NCI-H774 (cell line): Measurements from ENCODE around the gene CC2D1A.

ENCODE experiments used
- DNase-seq: peaks from one replicate; lab custom pipeline; 2025; lab: John Stamatoyannopoulos, UW

Gene CC2D1A

DNA sequence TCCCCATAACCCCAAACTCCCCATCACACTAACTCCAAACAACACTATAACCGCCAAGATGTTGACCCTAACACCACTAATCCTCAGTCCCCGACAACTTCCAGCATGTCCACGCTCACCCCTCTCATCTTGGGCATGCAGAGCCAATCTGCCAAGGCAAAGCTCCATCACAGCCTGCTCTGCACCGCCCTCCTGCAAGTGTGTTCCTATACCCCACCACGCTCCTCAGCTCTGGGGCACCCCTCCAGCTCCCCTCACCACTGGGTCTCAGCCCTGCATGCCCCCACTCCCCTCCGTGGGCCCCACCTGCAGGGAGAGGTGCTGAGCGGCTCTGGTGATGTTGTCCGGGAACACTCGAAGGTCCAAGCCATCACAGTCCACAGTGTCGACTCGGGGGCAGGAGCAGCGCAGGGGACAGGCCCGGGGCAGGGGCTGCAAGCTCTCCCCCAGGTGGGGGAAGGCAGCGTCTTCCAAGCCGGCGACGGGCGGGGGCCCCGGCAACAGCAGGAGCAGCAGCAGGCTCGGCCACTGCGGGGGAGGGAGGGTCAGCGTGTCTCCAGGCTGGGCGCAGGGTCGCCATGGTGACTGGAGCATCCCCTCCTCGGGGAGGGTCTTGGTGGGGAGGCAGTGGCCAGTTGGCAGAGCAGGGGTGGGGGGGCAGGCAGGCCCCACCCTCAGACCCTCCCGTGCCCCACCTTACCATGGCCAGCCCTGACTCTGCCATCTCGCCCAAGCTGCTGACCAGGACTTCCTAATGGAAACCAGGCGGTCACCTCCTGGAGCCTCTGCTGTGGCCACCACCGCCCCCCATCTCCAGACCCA, 31.7 kb downstream of the CC2D1A start:
- DNase-seq: no peak

DNA sequence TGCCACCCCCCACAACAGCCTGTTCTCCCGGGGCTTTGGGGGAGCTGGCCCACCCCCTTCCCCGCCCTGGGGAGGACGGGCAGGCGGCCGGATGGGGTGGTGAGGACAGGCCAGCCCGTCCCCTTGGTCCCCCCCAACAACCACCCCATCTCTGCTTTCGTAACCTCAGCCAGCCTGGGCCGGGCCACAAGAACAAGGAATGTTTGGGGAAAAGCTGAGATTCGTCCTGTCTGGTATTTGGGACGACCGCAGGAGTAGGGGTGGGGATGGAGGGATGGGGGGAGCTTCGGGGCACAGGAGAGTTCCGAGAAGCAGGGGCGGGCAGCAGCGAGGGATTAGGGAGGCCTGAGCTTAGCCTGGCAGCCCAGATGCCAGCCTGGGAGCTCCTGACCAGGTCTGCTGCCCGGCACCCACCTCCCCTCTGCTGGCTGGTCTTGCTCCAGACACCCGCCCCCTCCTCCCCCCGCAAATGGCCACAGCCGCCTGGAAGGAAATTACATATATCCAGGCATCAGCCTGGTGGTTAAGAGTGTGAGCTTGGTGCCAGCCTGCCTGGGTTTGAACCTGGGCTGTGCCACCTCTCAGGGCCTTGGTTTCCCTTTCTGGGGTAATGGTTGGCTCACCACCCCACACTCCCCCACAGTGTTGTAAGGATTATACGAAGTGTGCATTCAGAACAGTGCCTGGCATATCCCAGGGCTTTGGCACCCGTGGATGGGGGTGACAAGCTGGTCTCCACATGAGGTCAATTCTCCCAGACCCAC, 32.5 kb downstream of the CC2D1A start, which contains the start of gene PODNL1:
Gene PODNL1 (minus strand): TSS at position 117 of the 764 bp plus-strand sequence. CDS start 236 bp downstream, outside the sequence.
- DNase-seq: no peak

DNA sequence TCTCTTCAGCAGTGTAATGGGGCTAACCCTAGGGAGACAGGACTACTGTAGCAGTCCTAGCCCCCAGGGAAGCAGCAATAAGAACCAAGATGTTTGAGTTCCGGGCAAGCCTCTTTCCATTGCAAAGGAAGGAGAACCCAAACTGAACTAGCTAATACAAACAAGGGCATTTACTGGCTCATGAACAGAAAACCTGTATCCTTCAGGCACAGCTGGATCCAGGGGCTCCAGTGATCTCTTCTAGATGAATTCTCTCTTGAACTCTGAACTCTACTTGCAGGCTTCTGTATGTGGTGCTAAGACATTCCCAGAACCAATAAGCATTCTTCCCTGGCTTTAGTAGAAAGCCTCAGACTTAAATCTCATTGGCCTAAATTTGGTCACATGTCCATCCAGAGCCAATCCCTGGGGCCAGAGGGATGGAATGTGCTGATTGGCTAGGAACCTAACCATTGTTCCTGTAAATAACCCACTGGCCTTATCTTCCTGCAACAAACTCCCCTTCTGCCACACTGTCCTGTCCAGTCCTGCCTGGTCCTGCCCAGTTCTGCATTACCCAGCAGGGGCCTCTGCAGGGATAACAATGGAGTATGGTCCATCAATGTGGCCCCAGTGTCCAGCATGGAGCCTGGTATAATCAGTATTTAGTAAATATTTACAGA, 36.2 kb downstream of the CC2D1A start:
- no peak for DNase-seq

DNA sequence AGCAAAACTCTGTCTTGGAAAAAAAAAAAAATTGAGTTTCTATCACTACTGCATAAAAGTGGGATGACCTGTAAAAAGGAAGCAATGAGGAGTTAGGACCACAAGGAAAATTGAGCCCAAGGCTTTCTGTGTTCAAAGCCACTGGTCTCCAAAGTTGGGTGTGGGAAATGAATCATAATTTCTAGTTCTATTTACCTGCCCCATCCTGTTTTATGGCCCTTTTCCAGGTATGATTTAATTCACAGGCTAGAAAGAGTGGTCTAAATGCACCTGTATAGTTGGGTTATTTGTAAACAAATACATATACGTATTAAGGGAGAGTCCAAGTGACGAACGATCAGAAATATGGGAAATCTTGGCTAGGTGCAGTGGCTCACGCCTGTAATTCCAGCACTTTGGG, 40.4 kb downstream of the CC2D1A start:
- no peak for DNase-seq

DNA sequence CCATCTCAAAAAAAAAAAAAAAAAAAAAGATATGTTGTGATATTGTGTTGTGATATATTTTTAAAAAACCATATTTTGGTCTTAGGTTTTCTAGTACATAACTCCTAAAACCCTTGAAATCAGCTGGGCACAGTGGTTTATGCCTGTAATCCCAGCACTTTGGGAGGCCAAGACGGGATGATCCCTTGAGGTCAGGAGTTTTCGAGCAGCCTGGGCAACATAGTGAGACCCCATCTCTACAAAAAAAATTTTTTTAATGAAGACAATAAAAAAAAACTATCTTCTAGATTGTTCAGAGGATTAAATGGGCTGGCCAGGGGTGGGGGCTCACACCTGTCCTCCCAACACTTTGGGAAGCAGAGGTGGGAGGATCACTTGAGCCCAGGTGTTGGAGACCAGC, 45.0 kb downstream of the CC2D1A start:
- no peak for DNase-seq

DNA sequence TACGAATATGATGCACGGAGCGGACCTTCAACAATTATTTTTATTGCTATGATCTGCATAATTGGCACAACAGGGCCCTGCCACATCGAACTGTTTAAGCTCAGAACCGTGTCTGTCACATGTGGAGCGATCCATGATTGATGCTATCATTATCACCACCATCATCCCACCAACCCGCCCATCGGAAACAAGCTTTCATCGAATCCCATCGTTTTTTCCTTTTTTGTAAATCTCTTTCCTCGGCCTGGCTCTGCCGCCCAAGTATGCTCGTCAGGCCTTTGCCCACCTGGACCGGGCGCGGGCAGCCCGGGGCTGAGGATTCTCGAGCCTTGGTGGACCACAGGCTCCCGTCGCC, 45.8 kb downstream of the CC2D1A start:
- no peak for DNase-seq

DNA sequence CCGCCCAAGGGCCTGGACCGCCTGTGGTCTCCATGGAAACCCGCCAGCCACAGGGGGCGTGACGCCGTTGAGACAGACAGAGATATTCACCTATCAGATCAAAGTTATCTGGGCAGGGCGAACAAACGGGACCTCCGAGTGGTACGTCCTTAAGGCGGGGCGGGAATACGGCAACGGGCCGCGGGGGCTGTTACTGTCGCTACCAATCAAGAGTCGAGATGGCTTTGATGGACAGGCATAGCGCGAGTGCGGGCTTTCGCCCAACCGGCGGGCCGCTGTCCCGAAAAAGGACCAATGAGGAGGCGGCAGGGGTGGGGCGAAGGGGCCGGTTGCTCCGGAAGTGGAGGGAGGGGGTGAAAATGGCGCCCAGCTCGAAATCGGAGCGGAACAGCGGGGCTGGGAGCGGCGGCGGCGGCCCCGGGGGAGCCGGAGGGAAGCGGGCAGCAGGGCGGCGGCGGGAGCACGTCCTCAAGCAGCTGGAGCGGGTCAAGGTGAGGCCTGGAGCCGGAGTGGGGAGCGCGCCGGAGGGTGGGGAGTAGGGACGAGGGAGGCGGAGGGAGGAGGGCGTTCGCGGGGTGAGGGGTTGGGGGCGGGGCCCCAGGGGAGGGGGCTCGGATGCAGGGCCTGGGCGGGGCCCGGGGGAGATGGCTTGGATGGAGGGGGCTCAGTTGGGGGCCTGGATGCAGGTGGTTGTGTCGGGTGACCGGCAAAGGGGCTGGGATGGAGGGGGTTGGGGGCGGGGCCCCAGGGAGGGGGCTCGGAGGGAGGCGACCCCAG, 46.3 kb downstream of the CC2D1A start, which contains the start of gene DCAF15:
Gene DCAF15 (plus strand): TSS at position 356 of the 777 bp plus-strand sequence. CDS start 4 bp downstream, at position 360.
- peak; percentile 99 for DNase-seq

DNA sequence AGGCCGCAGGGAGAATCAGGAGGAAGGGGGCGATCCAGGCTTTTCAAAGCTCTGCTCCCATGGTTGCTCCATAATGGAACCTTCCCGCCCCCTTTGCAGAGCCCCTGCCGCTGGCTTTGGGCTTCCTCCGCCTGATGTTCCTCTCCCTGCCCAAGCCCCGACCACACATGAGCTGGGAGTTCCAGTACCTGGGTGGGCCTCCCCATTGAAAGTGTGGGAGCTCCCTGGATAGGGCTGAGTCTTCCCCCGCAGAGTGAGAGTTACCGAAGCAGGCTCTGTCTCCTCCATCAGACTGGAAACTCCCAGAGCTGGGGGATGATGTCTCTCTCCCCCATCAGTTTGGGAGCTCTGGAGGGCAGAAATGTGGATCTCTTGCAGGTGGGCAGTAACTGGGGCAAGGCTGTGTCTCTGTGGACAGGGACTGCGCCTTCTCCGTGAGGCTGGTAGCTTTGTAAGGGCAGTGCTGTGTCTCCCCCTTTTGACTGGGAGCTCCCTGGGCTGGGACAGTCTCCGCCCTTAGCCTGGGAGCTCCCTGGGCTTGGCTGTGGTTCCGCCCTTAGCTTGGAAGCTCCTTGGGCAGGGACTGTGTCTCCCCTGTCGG, 47.0 kb downstream of the CC2D1A start:
- DNase-seq: no peak

DNA sequence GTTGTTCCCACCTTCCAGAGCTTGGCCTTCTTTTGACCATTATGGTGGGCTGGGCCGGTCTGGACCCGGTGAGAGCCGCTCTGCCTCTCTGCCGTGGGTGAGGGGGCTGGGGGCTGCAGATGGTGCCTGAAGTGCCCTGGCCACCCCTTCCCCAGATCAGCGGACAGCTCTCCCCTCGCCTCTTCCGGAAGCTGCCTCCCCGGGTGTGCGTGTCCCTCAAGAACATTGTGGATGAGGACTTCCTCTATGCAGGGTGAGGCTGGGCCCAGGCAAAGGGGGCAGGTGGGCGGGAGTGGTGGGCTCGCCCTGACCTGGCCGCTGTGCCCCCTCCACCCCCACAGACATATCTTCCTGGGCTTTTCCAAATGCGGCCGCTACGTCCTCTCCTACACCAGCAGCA, 48.2 kb downstream of the CC2D1A start:
- no peak for DNase-seq

DNA sequence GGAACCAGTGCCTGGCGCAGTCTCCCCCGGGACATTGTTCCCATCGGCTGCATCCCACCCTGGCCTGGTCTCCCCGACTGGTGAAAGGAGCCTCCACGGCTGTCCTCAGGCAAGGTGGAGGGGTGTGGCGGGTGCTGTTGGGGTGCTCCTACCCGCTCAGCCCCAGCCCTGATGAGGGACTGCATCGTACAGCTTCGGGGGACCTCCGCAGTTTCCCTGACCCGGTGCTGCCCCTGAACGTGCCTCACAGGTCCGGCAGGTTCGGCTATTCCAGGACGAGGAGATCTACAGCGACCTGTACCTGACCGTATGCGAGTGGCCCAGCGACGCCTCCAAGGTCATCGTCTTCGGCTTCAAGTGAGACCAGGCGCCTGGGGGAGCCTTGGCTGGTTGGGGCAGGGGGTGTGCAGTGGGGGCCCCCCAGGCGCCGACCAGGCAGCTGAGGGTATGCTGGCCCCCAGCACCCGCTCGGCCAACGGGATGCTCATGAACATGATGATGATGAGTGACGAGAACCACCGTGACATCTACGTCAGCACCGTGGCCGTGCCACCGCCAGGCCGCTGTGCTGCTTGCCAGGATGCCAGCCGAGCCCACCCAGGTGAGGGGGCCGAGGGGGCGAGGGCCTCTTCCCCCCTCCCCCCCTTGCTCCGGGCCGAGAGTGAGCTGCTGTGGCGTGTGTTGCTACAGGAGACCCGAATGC, 49.8 kb downstream of the CC2D1A start:
- DNase-seq: no peak

DNA sequence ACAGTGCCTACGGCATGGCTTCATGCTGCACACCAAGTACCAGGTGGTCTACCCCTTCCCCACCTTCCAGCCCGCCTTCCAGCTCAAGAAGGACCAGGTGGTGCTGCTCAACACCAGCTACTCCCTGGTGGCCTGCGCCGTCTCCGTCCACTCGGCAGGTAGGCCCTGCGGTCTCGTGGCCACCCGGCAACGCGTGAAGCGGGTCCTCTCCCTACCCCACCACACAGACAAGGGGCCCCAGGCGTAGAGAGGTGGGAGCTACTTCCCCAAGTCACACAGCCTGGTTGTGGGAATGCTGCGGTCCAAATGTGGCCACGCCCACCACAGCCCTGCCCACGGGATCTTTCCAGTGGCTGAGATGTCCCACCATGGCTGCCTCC, 50.4 kb downstream of the CC2D1A start:
- no peak for DNase-seq

DNA sequence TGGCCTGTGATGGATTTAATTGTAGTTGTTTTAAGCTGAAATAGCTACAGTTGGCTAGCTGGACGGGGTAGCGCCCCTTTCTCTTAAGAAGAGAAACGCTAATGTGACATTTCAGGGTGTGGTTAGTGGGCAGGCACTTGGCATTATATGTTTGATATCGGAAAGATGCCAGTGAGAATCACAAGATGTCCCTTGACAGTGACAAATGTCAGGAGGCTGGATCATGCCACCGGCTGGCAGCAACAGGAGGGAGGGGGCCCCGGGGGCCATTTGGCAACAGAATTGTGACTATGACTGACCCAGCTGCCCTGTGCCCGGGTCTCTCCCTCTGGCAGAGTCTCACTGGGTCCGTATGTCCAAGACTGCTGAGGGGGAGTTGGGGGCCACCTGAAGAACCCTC, 51.0 kb downstream of the CC2D1A start:
- no peak for DNase-seq

DNA sequence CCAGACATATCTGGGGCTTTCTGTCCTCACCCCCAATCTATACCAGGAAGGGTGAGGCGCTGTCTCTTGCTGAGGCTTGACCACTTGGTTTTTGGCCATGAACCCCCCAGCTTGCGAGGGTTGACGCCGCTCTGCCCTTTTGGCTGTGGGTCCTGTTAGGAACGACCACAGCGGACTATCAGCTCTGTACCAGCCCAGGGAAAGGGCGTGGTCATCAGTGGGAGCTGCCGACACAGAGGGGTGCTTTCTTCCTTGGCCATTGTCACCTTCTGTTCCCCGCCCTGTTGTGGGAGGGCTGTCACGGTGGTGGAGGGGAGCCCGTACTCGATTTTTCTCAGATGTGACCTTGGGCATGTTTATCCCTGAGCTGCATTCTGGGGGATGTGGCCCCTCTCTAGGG, 52.0 kb downstream of the CC2D1A start:
- DNase-seq: no peak

DNA sequence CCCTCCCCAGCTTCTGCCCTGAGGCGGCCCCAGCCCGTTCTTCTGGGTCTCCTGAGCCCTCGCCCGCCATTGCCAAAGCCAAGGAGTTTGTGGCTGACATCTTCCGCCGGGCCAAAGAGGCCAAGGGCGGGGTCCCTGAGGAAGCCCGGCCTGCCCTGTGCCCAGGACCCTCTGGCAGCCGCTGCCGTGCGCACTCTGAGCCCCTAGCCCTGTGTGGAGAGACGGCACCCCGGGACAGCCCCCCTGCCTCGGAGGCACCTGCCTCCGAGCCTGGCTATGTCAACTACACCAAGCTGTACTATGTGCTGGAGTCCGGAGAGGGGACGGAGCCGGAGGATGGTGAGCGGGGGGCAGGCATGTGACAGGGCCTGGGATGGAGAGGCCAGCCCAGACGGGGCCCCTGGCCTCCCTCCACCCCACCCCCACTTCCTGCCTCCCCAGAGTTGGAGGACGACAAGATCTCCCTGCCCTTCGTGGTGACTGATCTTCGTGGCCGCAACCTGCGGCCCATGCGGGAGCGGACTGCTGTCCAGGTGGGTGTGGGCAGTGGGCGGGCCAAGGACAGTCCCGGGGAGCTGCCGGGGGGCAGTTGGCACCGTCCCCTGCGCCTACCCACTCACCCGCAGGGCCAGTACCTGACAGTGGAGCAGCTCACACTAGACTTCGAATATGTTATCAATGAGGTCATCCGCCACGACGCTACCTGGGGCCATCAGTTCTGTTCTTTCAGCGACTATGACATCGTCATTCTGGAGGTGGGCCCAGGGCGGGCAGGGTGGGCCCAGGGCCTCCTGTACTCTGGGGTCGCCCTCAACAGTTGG, 53.4 kb downstream of the CC2D1A start:
- no peak for DNase-seq

DNA sequence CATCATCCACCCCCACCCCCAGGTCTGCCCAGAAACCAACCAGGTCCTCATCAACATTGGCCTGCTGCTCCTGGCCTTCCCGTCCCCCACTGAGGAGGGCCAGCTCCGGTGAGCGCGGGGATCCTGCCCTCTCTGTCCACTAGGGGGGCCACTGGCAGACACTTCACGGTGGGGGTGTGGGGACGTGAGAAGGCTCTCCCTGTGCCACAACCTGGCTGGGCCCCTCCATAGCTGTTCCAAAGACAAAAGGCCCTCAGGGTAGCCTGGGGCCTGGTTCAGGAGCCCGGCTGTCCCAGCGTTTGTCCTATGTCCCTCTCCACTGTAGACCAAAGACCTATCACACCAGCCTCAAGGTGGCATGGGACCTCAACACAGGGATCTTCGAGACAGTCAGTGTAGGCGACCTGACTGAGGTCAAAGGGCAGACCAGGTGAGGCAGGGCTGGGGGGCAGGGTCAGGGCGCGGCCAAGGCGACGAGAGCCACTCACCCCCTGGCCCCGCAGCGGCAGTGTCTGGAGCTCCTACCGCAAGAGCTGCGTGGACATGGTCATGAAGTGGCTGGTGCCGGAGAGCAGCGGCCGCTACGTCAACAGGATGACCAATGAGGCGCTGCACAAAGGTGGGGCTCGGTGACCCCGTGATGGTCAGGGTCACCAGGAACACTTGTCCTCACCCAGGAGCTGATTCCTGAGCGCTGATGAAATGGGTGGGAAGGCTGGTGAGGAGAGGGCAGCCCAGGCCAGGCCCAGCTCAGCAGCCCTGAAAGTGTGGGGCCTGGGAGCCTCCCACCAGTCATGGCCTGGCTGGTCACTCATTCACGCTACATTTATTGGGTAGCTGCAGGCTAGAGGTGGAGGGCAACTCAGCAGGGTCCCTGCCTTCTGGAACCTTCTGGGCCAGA, 54.2 kb downstream of the CC2D1A start:
- no peak for DNase-seq

DNA sequence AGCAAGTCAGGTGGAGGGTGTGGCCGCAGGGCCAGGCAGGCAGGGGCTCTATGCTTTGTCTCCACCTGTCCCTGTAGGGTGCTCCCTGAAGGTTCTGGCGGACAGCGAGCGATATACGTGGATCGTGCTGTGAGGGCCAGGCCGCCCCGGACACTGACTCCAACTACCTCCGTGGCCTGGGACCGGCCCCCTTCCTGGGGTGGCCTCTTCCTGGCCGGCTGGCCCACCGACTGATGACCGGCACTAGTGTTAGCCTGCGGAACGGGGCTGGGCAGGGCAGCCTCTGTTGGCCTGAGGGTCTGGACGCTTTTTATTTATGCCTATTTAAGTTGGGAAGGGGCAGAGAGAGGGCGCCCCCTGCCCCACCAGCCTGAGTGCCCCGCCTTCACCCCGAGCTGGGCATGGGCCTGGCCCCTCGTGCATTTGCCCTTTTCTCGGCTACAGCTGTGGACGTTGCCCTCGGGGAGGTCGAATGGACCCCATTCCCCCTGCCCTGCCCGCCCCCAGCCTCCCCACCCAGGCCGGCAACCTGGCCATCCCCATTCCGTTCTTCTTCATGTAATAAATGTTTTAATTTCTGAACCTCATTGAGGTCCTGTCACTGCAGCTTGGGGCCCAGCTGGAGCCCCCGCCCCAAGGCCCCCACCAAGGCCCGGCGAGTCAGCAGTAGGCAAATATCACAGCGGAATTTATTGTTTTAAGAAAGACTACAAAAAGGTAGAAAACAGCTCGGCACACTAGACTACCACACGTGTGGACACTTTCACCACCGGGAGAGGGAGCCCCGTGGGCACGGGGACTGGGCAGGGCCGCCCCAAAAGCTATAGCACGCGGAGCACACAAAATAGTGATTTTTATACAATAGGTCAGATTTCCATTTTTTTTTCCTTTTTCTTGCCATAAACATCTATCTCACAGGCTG, 55.1 kb downstream of the CC2D1A start:
- no peak for DNase-seq

DNA sequence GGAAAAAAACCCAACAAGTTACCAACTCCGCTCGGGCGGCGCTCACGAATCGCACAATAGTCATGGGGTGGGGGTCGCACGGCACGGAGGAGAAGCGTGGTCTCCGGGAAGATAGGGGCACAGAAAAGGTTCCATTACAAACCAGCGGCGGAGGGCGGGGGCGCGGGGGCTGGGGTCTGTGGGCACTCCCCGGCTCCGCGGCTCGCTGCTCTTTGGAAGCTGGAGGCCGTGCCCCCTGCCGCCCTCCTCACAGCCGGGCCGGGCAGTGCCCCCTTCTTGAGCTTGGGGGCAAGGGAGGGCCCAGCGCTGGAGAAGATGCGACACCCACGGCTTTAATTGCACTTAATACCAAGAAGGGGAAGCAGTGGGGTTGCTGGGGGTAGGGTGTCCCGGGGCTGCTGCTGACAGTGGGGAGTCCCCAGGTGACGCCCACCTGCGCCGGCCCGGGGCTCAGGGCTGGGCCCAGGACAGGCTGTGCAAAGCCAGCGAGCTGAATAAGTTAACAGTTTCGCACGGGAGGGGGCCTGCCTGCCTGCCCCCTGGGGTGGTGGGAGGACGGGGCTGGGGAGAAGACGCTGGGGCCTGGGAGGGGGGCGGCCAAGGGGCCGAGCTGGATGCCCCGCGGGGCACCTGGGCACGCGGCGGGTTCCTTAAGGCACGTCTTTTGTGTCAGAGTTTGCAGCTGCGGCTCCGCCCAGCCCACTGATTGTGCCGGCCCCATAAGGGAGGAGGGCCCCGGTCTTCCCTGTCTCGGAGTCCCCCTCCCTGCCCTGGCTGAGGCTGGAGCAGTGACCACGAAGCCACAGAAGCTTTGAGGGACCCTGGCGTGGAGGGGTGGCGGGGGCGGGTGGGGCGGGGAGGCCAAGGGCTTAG, 56.1 kb downstream of the CC2D1A start:
- no peak for DNase-seq
